Endothelial cell of umbilical vein (primary cell): ENCODE data around the gene COX7A2L. TPM values are rescaled to one million over a fixed set of nuclear protein-coding genes. Genes with fewer than 3 reads are reported as not detected.

Experiments
- BruUV-seq: library from RNA; stranded (reverse); fragments of 400-500 nt; replicated peaks from 2 replicates; lab custom pipeline; 2021; lab: Mats Ljungman, UMichigan
- CTCF ChIA-PET: fragments of 300-600, 350-600 bp; sonication (Branson Sonifier 250); formaldehyde crosslinking; loops from one replicate; lab custom pipeline; 2021; ENCODE audit warnings: antibody characterized with exemption, inconsistent platforms; lab: Charles Lee
- POLR2A ChIA-PET: fragments of 300-600, 350-600 bp; sonication (Branson Sonifier 250); formaldehyde crosslinking; loops from one replicate; lab custom pipeline; 2021; ENCODE audit warnings: antibody characterized with exemption, inconsistent platforms; lab: Charles Lee
- DNase-seq: peaks from one replicate; pipeline ENCODE4 v3.0.0-alpha.2; 2011; ENCODE audit warnings: low read depth, low spot score
- FAIRE-seq: peaks from 2 replicates; lab custom pipeline; 2011; peaks lifted over from hg19 to GRCh38; lab: Jason Lieb, UNC
- H2AFZ ChIP-seq: 2 replicates; pipeline ENCODE4 v1.6.0; 2012; ENCODE audit warnings: low read depth, low read length, control low read depth, inconsistent platforms
- H3K27ac ChIP-seq: 2 replicates; pipeline ENCODE4 v1.5.1; 2011; ENCODE audit warnings: low read depth, mild to moderate bottlenecking, control low read depth, low read length, moderate library complexity; ENCODE audit not compliant: insufficient read depth
- H3K27me3 ChIP-seq, 2 experiments: 2 replicates each; pipeline versions ENCODE4 v1.6.0 to v1.6.1; 2011; ENCODE audit warnings: low read length in 2 of 2, mixed read lengths in 1 of 2; ENCODE audit not compliant: control insufficient read depth in 2 of 2, insufficient read depth in 2 of 2
- H3K36me3 ChIP-seq, 2 experiments: 2 replicates in 1 of 2; 3 replicates in 1 of 2; pipeline ENCODE4 v1.5.1; 2011; ENCODE audit warnings: low read length in 2 of 2, mild to moderate bottlenecking in 1 of 2, moderate library complexity in 1 of 2; ENCODE audit not compliant: control insufficient read depth in 2 of 2, insufficient read depth in 2 of 2; ENCODE audit errors: extremely low read depth in 1 of 2
- H3K4me1 ChIP-seq: 3 replicates; pipeline ENCODE4 v1.5.1; 2011; ENCODE audit warnings: mild to moderate bottlenecking, low read length; ENCODE audit not compliant: control insufficient read depth, insufficient read depth; ENCODE audit errors: extremely low read depth
- H3K4me2 ChIP-seq: 2 replicates; pipeline ENCODE4 v1.6.1; 2011; ENCODE audit warnings: low read length, control low read depth, mixed read lengths; ENCODE audit not compliant: insufficient read depth
- H3K4me3 ChIP-seq, 3 experiments: fragments of 200-600 bp in 1 of 3; sonication (generic), shearing (Covaris generic) in 1 of 3; replicated peaks in 1 of 3; 2 replicates each; pipeline ENCODE4 v1.5.1; 2011 to 2016; ENCODE audit warnings: control low read depth in 3 of 3, low read length in 3 of 3, mild to moderate bottlenecking in 2 of 3, inconsistent platforms in 1 of 3, low read depth in 1 of 3, moderate library complexity in 1 of 3; ENCODE audit not compliant: insufficient read depth in 1 of 3
- H3K79me2 ChIP-seq: 2 replicates; pipeline ENCODE4 v1.6.0; 2012; ENCODE audit warnings: low read length, inconsistent platforms; ENCODE audit not compliant: control insufficient read depth, insufficient read depth
- H3K9ac ChIP-seq: replicated peaks from 2 replicates; pipeline ENCODE3; 2011; ENCODE audit warnings: low read length, control low read depth; ENCODE audit not compliant: insufficient read depth; ENCODE audit errors: extremely low read depth
- H3K9me1 ChIP-seq: replicated peaks from 3 replicates; pipeline ENCODE4 v1.6.0; 2011; ENCODE audit warnings: mild to moderate bottlenecking, low read length; ENCODE audit not compliant: control insufficient read depth, insufficient read depth; ENCODE audit errors: extremely low read depth
- H3K9me3 ChIP-seq: replicated peaks from 2 replicates; pipeline ENCODE4 v1.5.1; 2012; ENCODE audit warnings: low read length, inconsistent platforms; ENCODE audit not compliant: control insufficient read depth, insufficient read depth
- H4K20me1 ChIP-seq: replicated peaks from 2 replicates; pipeline ENCODE3; 2011; ENCODE audit warnings: mild to moderate bottlenecking, low read length; ENCODE audit not compliant: control insufficient read depth, insufficient read depth; ENCODE audit errors: extremely low read depth
- EZH2 ChIP-seq: IDR thresholded peaks from 2 replicates; pipeline ENCODE4 v1.6.1; 2012; ENCODE audit warnings: borderline replicate concordance, low read depth, mild to moderate bottlenecking, moderate library complexity, low read length, inconsistent platforms; ENCODE audit not compliant: severe bottlenecking
- FOS ChIP-seq: IDR thresholded peaks from 2 replicates; pipeline ENCODE4 v1.6.1; 2011; ENCODE audit warnings: mild to moderate bottlenecking, low read length, moderate library complexity, borderline replicate concordance; ENCODE audit not compliant: insufficient read depth
- GATA2 ChIP-seq: IDR thresholded peaks from 2 replicates; pipeline ENCODE4 v1.7.0; 2011; ENCODE audit warnings: low read depth, mild to moderate bottlenecking, moderate library complexity, mixed read lengths, low read length; ENCODE audit not compliant: insufficient read length, insufficient read depth
- JUN ChIP-seq: IDR thresholded peaks from 2 replicates; pipeline ENCODE4 v1.6.1; 2011; ENCODE audit warnings: borderline replicate concordance, low read depth; ENCODE audit not compliant: insufficient read length, insufficient read depth
- MYC ChIP-seq: IDR thresholded peaks from one replicate; pipeline ENCODE4 v1.6.1; 2011; ENCODE audit warnings: mild to moderate bottlenecking, low read depth, low read length
- POLR2A ChIP-seq: IDR thresholded peaks from 2 replicates; pipeline ENCODE4 v1.6.1; 2012; ENCODE audit warnings: low read depth, mild to moderate bottlenecking, control low read depth, low read length
- POLR2AphosphoS5 ChIP-seq: IDR thresholded peaks from 2 replicates; pipeline ENCODE4 v1.6.1; 2012; ENCODE audit warnings: low read depth, mild to moderate bottlenecking, control low read depth, low read length, moderate library complexity; ENCODE audit not compliant: insufficient read depth
- dilution Hi-C: fragments of 300-500 bp; cut with MboI; formaldehyde crosslinking; loops from one replicate; pipeline ENCODE4 v1.15.0; 2019; ENCODE audit warnings: low sequenced_read_pairs; ENCODE audit not compliant: extremely low pct_ligation_motif_present
- intact Hi-C: fragments of 100-400 bp; cut with micrococcal nuclease; formaldehyde crosslinking; loops from one replicate; pipeline ENCODE4 v1.10.0; 2022
- polyA plus RNA-seq, 4 experiments: library from polyadenylated mRNA; depleted of rRNA in 3 of 4; stranded (reverse) in 3 of 4; unstranded in 1 of 4; fragments of >200 nt; gene quantifications; 2 replicates each; pipeline versions ENCODE4 v1.2.1 to v1.2.3, GENCODE V29; 2011 to 2012; ENCODE audit warnings: missing spikeins in 1 of 4
- total RNA-seq: library from RNA; stranded (reverse); gene quantifications from 2 replicates; pipeline ENCODE4 v1.2.3, GENCODE V29; 2021
- TF ChIP-seq, protein P1 (sequence below): IDR thresholded peaks from 2 replicates; pipeline ENCODE4 v1.6.1; 2011; ENCODE audit not compliant: insufficient read depth, insufficient read length
- TF ChIP-seq, protein P2 (sequence below), 2 donors: IDR thresholded peaks; 1 replicate in 1 of 2; 2 replicates in 1 of 2; pipeline ENCODE4 v1.5.1; 2011; ENCODE audit warnings: low read length in 2 of 2, mild to moderate bottlenecking in 2 of 2, moderate library complexity in 2 of 2, control low read depth in 1 of 2, inconsistent platforms in 1 of 2, low read depth in 1 of 2; ENCODE audit not compliant: insufficient read depth in 1 of 2; ENCODE audit errors: extremely low read depth in 1 of 2

The COX7A2L gene
- total and polyA plus RNA-seq, 2 donors (not counting 3 experiments of a cell fraction or from before 2014, with no cell fraction given), result 94.2 to 119 TPM

GRCh38 chr2:42317486-42317885, 43.5 kb downstream of the COX7A2L start:
- BruUV-seq, result no TSS peak
- Histone ChIP-seq H3K79me2 (no peaks in the 10 kb centered on the region), H3K36me3 (no peaks in the 10 kb centered on the region), H3K9ac (no peak overlapping the region), H4K20me1 (no peaks in the 10 kb centered on the region), H3K9me1 (no peaks in the 10 kb centered on the region), H3K4me3 (no peak overlapping the region), H3K27ac (no peak overlapping the region), H3K27me3 (no peaks in the 10 kb centered on the region), H3K4me1 (peaks cover 11% of the 10 kb centered on the region), H3K9me3 (no peaks in the 10 kb centered on the region), H2AFZ (no peak overlapping the region), H3K4me2 (no peak overlapping the region)
- dilution Hi-C loops, result no loop called here
- POLR2A ChIA-PET, result no interaction called here
- CTCF ChIA-PET, result interaction anchor here (3.6 kb wide), 1 partner anchor 11 kb away, joined by 21 read pairs; no protein-coding TSS in a partner anchor
- no peak for DNase-seq
- no peak for TF ChIP-seq EZH2
- no peak for TF ChIP-seq MYC
- TF ChIP-seq, protein P1, sequence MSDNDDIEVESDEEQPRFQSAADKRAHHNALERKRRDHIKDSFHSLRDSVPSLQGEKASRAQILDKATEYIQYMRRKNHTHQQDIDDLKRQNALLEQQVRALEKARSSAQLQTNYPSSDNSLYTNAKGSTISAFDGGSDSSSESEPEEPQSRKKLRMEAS, result no peak
- no peak for TF ChIP-seq POLR2AphosphoS5
- TF ChIP-seq FOS, result no peak
- TF ChIP-seq, protein P2, sequence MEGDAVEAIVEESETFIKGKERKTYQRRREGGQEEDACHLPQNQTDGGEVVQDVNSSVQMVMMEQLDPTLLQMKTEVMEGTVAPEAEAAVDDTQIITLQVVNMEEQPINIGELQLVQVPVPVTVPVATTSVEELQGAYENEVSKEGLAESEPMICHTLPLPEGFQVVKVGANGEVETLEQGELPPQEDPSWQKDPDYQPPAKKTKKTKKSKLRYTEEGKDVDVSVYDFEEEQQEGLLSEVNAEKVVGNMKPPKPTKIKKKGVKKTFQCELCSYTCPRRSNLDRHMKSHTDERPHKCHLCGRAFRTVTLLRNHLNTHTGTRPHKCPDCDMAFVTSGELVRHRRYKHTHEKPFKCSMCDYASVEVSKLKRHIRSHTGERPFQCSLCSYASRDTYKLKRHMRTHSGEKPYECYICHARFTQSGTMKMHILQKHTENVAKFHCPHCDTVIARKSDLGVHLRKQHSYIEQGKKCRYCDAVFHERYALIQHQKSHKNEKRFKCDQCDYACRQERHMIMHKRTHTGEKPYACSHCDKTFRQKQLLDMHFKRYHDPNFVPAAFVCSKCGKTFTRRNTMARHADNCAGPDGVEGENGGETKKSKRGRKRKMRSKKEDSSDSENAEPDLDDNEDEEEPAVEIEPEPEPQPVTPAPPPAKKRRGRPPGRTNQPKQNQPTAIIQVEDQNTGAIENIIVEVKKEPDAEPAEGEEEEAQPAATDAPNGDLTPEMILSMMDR (IDR thresholded peaks at IDR 0.05; ENCODE audit: extremely low read depth in 1 of 2, insufficient read depth in 1 of 2, low read depth in 1 of 2, low read length in 2 of 2), result no peak
- TF ChIP-seq POLR2A, result no peak
- TF ChIP-seq JUN, result no peak
- TF ChIP-seq GATA2, result no peak
- intact Hi-C loops, result no loop called here
- no peak for FAIRE-seq
